Mucosa of rectum (tissue), 2 donors: ENCODE measurements around the gene GLI2.

Source experiments
- H3K27ac ChIP-seq, 2 donors: one replicate each; pipeline ENCODE4 v1.7.0; 2013; ENCODE audit warnings: inconsistent platforms in 2 of 2, low read depth in 2 of 2, low read length in 2 of 2
- H3K27me3 ChIP-seq, 2 donors: one replicate each; pipeline ENCODE4 v1.7.0; 2013; ENCODE audit warnings: low read length in 2 of 2; ENCODE audit not compliant: control insufficient read depth in 2 of 2, insufficient read depth in 2 of 2
- H3K36me3 ChIP-seq, 2 donors: one replicate each; pipeline ENCODE4 v1.7.0; 2013; ENCODE audit warnings: low read length in 2 of 2; ENCODE audit not compliant: control insufficient read depth in 2 of 2, insufficient read depth in 2 of 2
- H3K4me1 ChIP-seq, 2 donors: one replicate each; pipeline ENCODE4 v1.7.0; 2013; ENCODE audit warnings: low read length in 2 of 2, mild to moderate bottlenecking in 1 of 2; ENCODE audit not compliant: control insufficient read depth in 2 of 2, insufficient read depth in 2 of 2
- H3K4me3 ChIP-seq, 2 donors: one replicate each; pipeline ENCODE4 v1.7.0; 2013; ENCODE audit warnings: low read length in 2 of 2
- H3K9ac ChIP-seq, 2 donors: one replicate each; pipeline ENCODE4 v1.7.0; 2013; ENCODE audit warnings: low read length in 2 of 2, low read depth in 1 of 2, mild to moderate bottlenecking in 1 of 2
- H3K9me3 ChIP-seq, 2 donors: one replicate each; pipeline ENCODE4 v1.7.0; 2013; ENCODE audit warnings: low read length in 2 of 2; ENCODE audit not compliant: control insufficient read depth in 2 of 2
- donor health status: healthy.
- donor health status: Normal muscosa, but diverticular disease.

GLI2 gene

DNA sequence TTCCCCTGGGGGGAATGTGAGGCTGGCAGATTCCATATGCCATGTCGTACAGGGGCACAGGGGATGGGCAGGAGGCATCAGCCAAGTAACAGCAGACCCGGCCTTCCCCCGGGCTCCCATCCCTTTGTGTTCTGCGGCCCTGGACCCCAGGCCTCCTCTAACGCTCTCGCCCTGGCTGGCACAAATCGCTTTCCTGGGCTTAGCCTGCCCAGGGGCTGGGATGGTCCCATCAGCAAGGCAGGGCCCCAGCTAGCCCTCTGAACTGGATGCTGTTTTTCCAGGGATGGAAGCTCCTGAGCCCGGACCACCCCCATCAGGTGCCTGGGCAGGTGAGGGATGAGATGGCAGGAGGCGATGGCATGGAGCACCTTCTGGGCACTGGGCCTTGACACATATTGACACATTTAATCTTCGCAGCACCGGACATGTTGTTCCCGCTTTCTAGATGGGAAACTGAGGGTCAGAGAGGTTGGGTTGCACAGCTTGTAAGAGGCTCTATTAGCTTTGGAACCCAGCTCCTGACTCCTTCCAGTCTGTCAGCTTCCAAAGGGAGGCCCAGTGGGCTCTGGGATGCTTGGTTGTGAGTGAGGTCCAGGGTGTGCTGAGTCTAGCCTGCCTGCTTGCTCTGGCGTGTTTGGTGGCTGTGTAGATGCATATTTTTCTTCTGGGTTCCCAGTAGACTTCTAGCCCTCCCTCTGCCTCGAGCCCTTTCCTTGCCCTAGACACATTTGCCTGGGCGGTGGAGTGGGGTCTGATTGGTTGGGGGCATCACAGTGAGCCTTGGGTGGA is 40.3 kb downstream of the GLI2 start:
- H3K4me1 ChIP-seq: peaks cover 2 to 7% of the 10 kb centered on the region in 2 donors
- no peaks in the 10 kb centered on the region for H3K36me3 ChIP-seq
- H3K27ac ChIP-seq: no peak overlapping the region
- no peak overlapping the region for H3K9ac ChIP-seq
- H3K27me3 ChIP-seq: peaks cover 0 to 5% of the 10 kb centered on the region in 2 donors
- H3K4me3 ChIP-seq: no peak overlapping the region
- H3K9me3 ChIP-seq: no peaks in the 10 kb centered on the region

DNA sequence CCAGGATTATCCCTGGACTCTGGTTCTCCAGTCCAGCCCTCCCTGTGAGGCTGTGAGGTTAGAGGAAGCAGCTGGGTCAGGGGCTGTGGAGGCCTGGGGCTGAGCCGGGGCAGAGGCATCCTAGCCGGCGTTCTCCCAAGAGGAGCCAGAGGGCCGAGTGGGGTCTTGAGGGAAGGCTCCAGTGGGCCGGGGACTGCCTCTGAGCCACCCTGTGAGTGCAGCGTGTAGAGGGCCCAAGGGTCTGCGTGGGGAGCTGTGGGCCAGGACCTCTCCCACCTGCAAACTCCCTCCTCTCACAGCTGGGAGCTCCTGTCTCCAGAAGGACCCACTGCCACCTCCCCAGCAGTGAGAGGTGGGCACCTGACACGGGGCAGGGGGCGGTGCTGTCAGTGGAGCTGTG is 41.0 kb downstream of the GLI2 start:
- no peaks in the 10 kb centered on the region for H3K36me3 ChIP-seq
- H3K9me3 ChIP-seq: no peaks in the 10 kb centered on the region
- H3K4me3 ChIP-seq: no peak overlapping the region
- H3K4me1 ChIP-seq: peaks cover 2 to 6% of the 10 kb centered on the region in 2 donors
- no peak overlapping the region for H3K9ac ChIP-seq
- no peak overlapping the region for H3K27ac ChIP-seq
- peaks cover 0 to 5% of the 10 kb centered on the region in 2 donors for H3K27me3 ChIP-seq

GRCh38 chr2:120777170-120777751 is 41.6 kb downstream of the GLI2 start:
- H3K36me3 ChIP-seq: no peaks in the 10 kb centered on the region
- peaks cover 0 to 5% of the 10 kb centered on the region in 2 donors for H3K27me3 ChIP-seq
- H3K9me3 ChIP-seq: no peaks in the 10 kb centered on the region
- no peak overlapping the region for H3K9ac ChIP-seq
- H3K4me1 ChIP-seq: no peaks in the 10 kb centered on the region
- H3K4me3 ChIP-seq: no peak overlapping the region
- no peak overlapping the region for H3K27ac ChIP-seq

DNA sequence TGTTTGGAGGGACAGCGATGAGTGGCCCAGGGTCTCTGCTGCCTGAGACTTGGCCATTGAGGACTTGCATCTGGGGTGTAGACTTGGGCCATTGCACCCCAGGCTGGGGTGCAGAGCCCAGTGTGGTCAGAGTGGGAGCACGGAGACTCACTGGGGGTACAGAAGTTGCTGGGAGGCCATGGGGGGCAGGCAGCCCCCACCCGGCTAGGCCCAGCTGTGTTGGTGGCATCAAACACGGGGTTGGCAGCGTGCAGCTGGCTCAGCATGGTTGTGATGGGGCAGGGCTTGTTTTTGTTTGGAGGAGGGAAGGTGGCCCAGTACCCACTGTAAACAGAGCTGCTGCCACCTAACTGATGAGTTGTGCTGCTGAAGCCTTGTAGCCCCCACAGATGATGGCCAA is 42.1 kb downstream of the GLI2 start:
- Histone ChIP-seq H3K27ac (no peak overlapping the region), H3K9ac (no peak overlapping the region), H3K9me3 (no peaks in the 10 kb centered on the region), H3K4me1 (no peaks in the 10 kb centered on the region), H3K27me3 (peaks cover 0 to 5% of the 10 kb centered on the region in 2 donors), H3K4me3 (no peak overlapping the region), H3K36me3 (no peaks in the 10 kb centered on the region)

GRCh38 chr2:120778244-120778643 is 42.6 kb downstream of the GLI2 start:
- Histone ChIP-seq H3K27me3 (peaks cover 0 to 5% of the 10 kb centered on the region in 2 donors), H3K4me3 (no peak overlapping the region), H3K4me1 (no peaks in the 10 kb centered on the region), H3K27ac (no peak overlapping the region), H3K9me3 (no peaks in the 10 kb centered on the region), H3K36me3 (no peaks in the 10 kb centered on the region), H3K9ac (no peak overlapping the region)

DNA sequence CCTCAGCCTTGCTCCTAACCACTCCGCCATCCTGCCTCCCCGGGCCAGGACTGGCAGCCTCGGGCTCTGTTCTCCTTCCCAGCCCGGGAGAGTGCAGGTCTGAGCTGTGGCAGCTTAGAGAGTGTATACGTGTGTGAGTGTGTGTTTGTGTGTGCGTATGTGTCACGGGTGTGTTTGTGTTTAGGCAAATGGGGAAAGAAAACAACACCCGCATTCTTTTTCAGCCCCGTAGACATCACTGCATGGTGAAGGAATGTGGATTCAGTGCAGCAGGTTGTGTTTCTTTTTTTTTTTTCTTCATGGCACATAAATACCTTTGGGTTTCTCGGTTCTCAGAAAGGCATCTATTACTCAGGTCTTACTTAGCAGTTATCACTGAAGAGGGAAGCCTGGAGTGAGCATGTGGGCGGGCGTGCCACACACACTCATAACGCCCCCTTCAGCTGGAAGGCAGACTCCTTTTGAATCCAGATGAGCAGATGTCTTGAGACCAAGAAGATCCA is 44.2 kb downstream of the GLI2 start:
- H3K9ac ChIP-seq: no peak overlapping the region
- H3K4me1 ChIP-seq: no peaks in the 10 kb centered on the region

GRCh38 chr2:120780402-120780801 is 44.7 kb downstream of the GLI2 start:
- H3K36me3 ChIP-seq: no peaks in the 10 kb centered on the region
- no peaks in the 10 kb centered on the region for H3K9me3 ChIP-seq
- H3K27me3 ChIP-seq: peaks cover 0 to 5% of the 10 kb centered on the region in 2 donors
- no peak overlapping the region for H3K4me3 ChIP-seq
- no peak overlapping the region for H3K9ac ChIP-seq
- no peak overlapping the region for H3K27ac ChIP-seq
- H3K4me1 ChIP-seq: no peaks in the 10 kb centered on the region

More for the DNA sequence above, 44.2 kb downstream of the GLI2 start:
- H3K36me3 ChIP-seq: no peaks in the 10 kb centered on the region
- no peak overlapping the region for H3K27ac ChIP-seq
- H3K27me3 ChIP-seq: peaks cover 0 to 5% of the 10 kb centered on the region in 2 donors
- no peaks in the 10 kb centered on the region for H3K9me3 ChIP-seq
- H3K4me3 ChIP-seq: no peak overlapping the region

DNA sequence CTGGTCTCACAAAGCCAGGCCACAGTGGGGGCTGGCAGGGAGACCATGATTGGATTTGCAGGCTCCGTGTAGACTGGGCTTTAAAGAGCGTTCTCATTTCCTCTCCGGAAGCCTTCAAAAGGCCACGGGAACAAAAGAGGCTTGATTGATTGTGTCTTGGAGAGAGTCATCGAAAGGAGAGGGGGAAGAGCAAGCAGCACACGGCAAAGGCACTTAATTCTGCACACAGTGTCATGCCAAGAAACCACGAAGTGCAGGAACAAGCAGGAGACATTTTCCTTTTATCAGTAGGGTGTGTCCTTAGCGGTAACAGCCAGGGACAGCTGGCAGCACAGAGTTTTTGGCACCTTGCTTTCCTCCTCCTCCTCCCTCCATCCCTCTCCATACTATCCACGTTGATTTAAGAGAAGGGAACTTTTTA is 47.7 kb downstream of the GLI2 start:
- Histone ChIP-seq H3K4me1 (no peaks in the 10 kb centered on the region), H3K9me3 (no peaks in the 10 kb centered on the region), H3K9ac (no peak overlapping the region), H3K36me3 (no peaks in the 10 kb centered on the region), H3K27me3 (peaks cover 0 to 3% of the 10 kb centered on the region in 2 donors), H3K4me3 (no peak overlapping the region), H3K27ac (no peak overlapping the region)

DNA sequence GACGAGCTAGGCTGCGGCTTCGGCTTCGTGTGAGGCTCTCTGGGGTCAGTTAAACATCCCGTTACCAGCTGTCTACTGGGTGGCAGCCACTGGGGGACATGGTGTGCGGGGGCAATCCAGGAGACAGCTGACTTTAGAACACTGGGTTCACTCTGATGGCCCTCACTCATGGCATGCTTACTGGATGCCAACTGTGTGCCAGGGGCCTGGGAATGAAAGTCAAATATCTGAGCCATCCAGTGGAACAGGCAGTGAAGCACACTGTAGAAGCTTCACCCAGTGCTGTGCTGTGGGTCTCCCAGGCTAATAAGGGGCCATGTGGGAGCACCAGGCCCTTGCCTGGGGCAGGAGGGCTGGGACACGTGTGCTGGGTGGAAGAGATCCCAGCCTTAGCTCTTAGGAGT is 48.3 kb downstream of the GLI2 start:
- no peak overlapping the region for H3K9ac ChIP-seq
- no peak overlapping the region for H3K27ac ChIP-seq
- no peaks in the 10 kb centered on the region for H3K4me1 ChIP-seq
- no peaks in the 10 kb centered on the region for H3K36me3 ChIP-seq
- H3K4me3 ChIP-seq: no peak overlapping the region
- H3K27me3 ChIP-seq: peaks cover 0 to 3% of the 10 kb centered on the region in 2 donors
- H3K9me3 ChIP-seq: no peaks in the 10 kb centered on the region
